SK-N-SH treated with all-trans-retinoic acid at 6 μM for 48 hours (cell line): ENCODE results near the gene LYPD8.

ENCODE experiments used
- ARNTL ChIP-seq: fragments of 450-650 bp; formaldehyde crosslinking; IDR thresholded peaks from 2 replicates; pipeline ENCODE4 v1.5.0; 2020; ENCODE audit warnings: low read depth, mild to moderate bottlenecking, moderate library complexity, borderline replicate concordance
- ZC3H10 ChIP-seq: fragments of 250-450 bp; sonication (Bioruptor Pico); IDR thresholded peaks from 2 replicates; pipeline ENCODE4 v1.5.1; 2021; ENCODE audit warnings: mild to moderate bottlenecking, moderate library complexity

GRCh38 chr1:248753029-248753594 lies 2.4 kb downstream of the LYPD8 start:
- no peak for TF ChIP-seq ARNTL (CRISPR knock-in tag)
- no peak for TF ChIP-seq ZC3H10 (CRISPR knock-in tag)
